Type B pancreatic cell (in vitro differentiated cells): ENCODE results near the gene SNED1. TPM values are rescaled to one million over a fixed set of nuclear protein-coding genes. Genes with fewer than 3 reads are reported as not detected.
A peak's percentile ranks its signal among the peaks of the same experiment; 100 is the strongest.

Source experiments
- DNase-seq: peaks from one replicate; pipeline ENCODE4 v3.0.0; 2021; ENCODE audit warnings: mixed read lengths; ENCODE audit not compliant: unreplicated experiment; ENCODE audit errors: extremely low spot score
- H3K27ac Mint-ChIP-seq: 2 replicates; pipeline ENCODE4 v1.8.0; 2021; ENCODE audit warnings: mild to moderate bottlenecking, mixed read lengths
- H3K27me3 Mint-ChIP-seq: 2 replicates; pipeline ENCODE4 v1.8.0; 2021; ENCODE audit warnings: mixed read lengths
- H3K36me3 Mint-ChIP-seq: 2 replicates; pipeline ENCODE4 v1.8.0; 2021; ENCODE audit warnings: mixed read lengths
- H3K4me1 Mint-ChIP-seq: one replicate; pipeline ENCODE4 v1.8.0; 2021; ENCODE audit warnings: mixed read lengths; ENCODE audit not compliant: unreplicated experiment
- H3K4me3 Mint-ChIP-seq: 2 replicates; pipeline ENCODE4 v1.8.0; 2021; ENCODE audit warnings: mild to moderate bottlenecking, mixed read lengths
- H3K9me3 Mint-ChIP-seq: 2 replicates; pipeline ENCODE4 v1.8.0; 2021; ENCODE audit warnings: mixed read lengths
- total RNA-seq: library from RNA; stranded (reverse); gene quantifications from 2 replicates; pipeline ENCODE4 v1.2.1, GENCODE V29; 2021; ENCODE audit warnings: low replicate concordance
- TF ChIP-seq, protein P1 (sequence below): fragments of 200-600 bp; sonication (generic); conservative IDR thresholded peaks from 2 replicates; pipeline ENCODE4 v1.5.0; 2021; ENCODE audit warnings: antibody characterized with exemption, mild to moderate bottlenecking

Gene SNED1
- total RNA-seq, 1 donor from 2014 or later: 140 TPM

GRCh38 chr2:240998706-240998994, 232 bp downstream of the SNED1 start:
- peaks cover 9% of the 10 kb centered on the region for H3K36me3 Mint-ChIP-seq
- no peaks in the 10 kb centered on the region for H3K9me3 Mint-ChIP-seq
- peak overlapping the region; percentile 52 for H3K4me3 Mint-ChIP-seq
- DNase-seq: peak; percentile 65
- H3K27ac Mint-ChIP-seq: no peak overlapping the region
- peaks cover 40% of the 10 kb centered on the region for H3K4me1 Mint-ChIP-seq
- peaks cover 17% of the 10 kb centered on the region for H3K27me3 Mint-ChIP-seq
- TF ChIP-seq, protein P1, sequence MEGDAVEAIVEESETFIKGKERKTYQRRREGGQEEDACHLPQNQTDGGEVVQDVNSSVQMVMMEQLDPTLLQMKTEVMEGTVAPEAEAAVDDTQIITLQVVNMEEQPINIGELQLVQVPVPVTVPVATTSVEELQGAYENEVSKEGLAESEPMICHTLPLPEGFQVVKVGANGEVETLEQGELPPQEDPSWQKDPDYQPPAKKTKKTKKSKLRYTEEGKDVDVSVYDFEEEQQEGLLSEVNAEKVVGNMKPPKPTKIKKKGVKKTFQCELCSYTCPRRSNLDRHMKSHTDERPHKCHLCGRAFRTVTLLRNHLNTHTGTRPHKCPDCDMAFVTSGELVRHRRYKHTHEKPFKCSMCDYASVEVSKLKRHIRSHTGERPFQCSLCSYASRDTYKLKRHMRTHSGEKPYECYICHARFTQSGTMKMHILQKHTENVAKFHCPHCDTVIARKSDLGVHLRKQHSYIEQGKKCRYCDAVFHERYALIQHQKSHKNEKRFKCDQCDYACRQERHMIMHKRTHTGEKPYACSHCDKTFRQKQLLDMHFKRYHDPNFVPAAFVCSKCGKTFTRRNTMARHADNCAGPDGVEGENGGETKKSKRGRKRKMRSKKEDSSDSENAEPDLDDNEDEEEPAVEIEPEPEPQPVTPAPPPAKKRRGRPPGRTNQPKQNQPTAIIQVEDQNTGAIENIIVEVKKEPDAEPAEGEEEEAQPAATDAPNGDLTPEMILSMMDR: no peak

DNA sequence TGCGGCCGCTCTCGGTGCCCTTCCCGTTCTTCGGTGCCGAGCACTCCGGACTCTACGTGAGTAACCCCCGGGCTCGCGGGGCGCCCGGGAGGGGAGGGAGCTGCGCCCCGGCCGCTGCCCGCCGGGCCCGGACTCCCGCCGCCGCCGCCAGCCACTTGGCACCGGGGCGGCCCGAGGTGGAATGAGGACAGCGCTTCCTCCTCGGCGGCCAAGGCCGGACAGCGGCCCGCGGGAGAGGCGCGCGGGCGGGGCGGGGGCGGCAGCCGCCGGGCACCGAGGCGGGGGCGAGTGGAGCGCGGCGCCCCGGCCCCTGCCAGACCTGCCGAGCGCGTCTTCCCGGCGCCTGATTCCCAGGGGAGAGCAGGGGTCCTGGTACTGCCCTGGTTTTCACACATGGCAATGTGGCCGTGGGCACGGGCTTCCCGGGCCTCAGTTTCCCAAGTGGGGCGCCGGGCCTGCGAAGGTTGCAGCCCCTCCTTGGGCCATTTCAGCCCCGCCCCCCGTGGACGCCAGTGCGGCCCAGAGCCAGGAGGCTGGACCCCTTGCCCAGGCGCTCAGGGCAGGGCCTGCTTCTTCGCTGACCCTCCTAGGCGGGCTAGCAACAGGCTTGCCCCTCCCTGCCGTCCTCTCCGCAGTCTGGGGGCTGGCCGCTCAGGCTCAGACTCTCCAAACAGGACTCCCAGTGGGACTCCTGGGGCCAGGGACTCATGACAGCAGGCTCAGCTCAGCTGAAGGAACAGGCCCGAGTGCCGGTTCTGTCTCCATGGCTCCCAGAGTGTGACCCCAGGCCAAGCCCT, 775 bp downstream of the SNED1 start:
- Mint-ChIP-seq H3K27me3 (peaks cover 17% of the 10 kb centered on the region), H3K4me3 (peak overlapping the region; percentile 89), H3K27ac (no peak overlapping the region), H3K36me3 (peaks cover 12% of the 10 kb centered on the region), H3K4me1 (peaks cover 40% of the 10 kb centered on the region), H3K9me3 (no peaks in the 10 kb centered on the region)
- TF ChIP-seq, protein P1: no peak
- DNase-seq: peak; percentile 70

GRCh38 chr2:240999873-241000541, 1.6 kb downstream of the SNED1 start:
- H3K36me3 Mint-ChIP-seq: peaks cover 12% of the 10 kb centered on the region
- H3K4me3 Mint-ChIP-seq: peak overlapping the region; percentile 89
- no peaks in the 10 kb centered on the region for H3K9me3 Mint-ChIP-seq
- DNase-seq: peak; percentile 68
- H3K27ac Mint-ChIP-seq: no peak overlapping the region
- TF ChIP-seq, protein P1: no peak
- peaks cover 35% of the 10 kb centered on the region for H3K4me1 Mint-ChIP-seq
- H3K27me3 Mint-ChIP-seq: peaks cover 17% of the 10 kb centered on the region

- Mint-ChIP-seq H3K36me3 (peaks cover 19% of the 10 kb centered on the region), H3K4me1 (peaks cover 31% of the 10 kb centered on the region), H3K27ac (no peak overlapping the region), H3K27me3 (peaks cover 17% of the 10 kb centered on the region), H3K4me3 (peak overlapping the region; percentile 89), H3K9me3 (peaks cover 6% of the 10 kb centered on the region)
- TF ChIP-seq, protein P1: no peak
- peak; percentile 68 for DNase-seq
These were observed 2.5 kb downstream of the SNED1 start for GRCh38 chr2:241000831-241001321.

GRCh38 chr2:241001413-241002274, 3.2 kb downstream of the SNED1 start:
- Mint-ChIP-seq H3K4me1 (peaks cover 31% of the 10 kb centered on the region), H3K27ac (no peak overlapping the region), H3K27me3 (peaks cover 17% of the 10 kb centered on the region), H3K36me3 (peaks cover 24% of the 10 kb centered on the region), H3K9me3 (peaks cover 13% of the 10 kb centered on the region), H3K4me3 (peak overlapping the region; percentile 89)
- DNase-seq: peak; percentile 62
- TF ChIP-seq, protein P1: no peak
